ENCODE data around the gene KCNQ1. TPM values are rescaled to one million over a fixed set of nuclear protein-coding genes. Genes with fewer than 3 reads are reported as not detected.

Gene KCNQ1
- total and polyA plus RNA-seq, 9 of the 15 experiments (the other 6 are each of a cell fraction or from before 2014, with no cell fraction given), result 0.44 TPM; not detected in 8

DNA sequence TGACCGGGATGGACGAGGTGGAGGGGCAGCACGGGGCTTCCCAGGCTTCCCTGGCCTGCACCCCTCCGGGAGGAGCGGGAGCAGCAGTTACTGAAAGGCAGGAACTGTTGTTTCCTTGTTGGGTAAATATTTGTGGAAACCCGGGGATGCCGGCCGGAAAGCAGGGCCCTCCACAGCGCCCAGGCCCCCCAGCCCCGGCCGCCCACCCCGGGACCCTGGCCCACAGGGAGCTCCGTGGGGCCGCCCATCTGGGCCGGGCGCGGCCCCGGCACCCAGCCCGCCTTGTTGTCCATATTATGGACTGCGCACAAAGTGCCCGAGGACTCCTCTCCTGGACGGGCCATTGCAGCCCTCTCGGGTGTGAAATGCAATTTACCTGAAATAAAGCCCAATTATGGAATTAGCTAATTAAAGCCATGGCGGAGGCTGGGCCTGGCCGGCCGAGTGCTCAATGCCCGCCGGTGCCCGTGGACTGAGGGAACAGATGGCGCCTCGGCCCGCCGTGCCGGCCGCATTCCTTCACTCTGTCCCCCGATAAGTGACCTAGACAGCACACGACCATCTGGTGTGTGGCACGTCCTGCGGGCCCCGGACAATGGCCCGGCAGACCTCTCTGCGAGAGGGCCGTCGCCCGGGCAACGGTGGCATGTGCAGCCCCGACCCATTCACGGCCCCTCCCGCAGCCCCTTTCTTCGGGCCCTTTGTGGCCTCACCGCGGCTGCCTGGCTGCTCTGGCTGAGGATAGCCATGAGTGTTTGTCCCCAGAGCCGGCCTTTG lies 405.4 kb downstream of the KCNQ1 start:
- Histone ChIP-seq H3K27me3 (ENCODE audit: control insufficient read depth in 2 of 2, insufficient read depth in 2 of 2, low read length in 2 of 2) (peaks cover 0 to 9% of the 10 kb centered on the region in 2 experiments; a peak in 2 of 5 replicates), H3K9ac (ENCODE audit: insufficient read depth in 1 of 2, low read depth in 2 of 2, low read length in 2 of 2) (no peak overlapping the region), H3K36me3 (ENCODE audit: control insufficient read depth, insufficient read depth, low read length) (no peaks in the 10 kb centered on the region), H4K20me1 (replicated peaks; ENCODE audit: control insufficient read depth, insufficient read depth, low read length) (no peaks in the 10 kb centered on the region), H3K9me3 (replicated peaks; ENCODE audit: control insufficient read depth, insufficient read depth, low read depth, low read length) (no peaks in the 10 kb centered on the region), H3K9me1 (ENCODE audit: control insufficient read depth, insufficient read depth, low read length) (peaks cover 5% of the 10 kb centered on the region), H3K4me2 (ENCODE audit: insufficient read depth, low read length) (no peak overlapping the region), H3K79me2 (ENCODE audit: control insufficient read depth, insufficient read depth, low read length) (no peaks in the 10 kb centered on the region), H3K4me3 (no peak overlapping the region), H2AFZ (ENCODE audit: low read depth, low read length) (no peak overlapping the region), H3K27ac (ENCODE audit: extremely low read depth, low read depth, low read length) (no peak overlapping the region), H3K4me1 (replicated peaks in 1 of 2; ENCODE audit: control insufficient read depth in 2 of 2, insufficient read depth in 2 of 2, low read length in 2 of 2) (peaks cover 15 to 67% of the 10 kb centered on the region in 2 experiments)
- in situ Hi-C loops (cut with MboI), result no loop called here
- ChIA-PET CTCF (ENCODE audit: low intra/inter-chr PET ratio) (interaction anchor here (0.6 kb wide), 1 partner anchor 497 kb away, joined by 3 read pairs; no protein-coding TSS in a partner anchor), POLR2A (no interaction called here)
- FAIRE-seq (no peak), ATAC-seq (no peak), DNase-seq (ENCODE audit: extremely low read depth in 1 of 4, low spot score in 3 of 4) (no peak)
- intact Hi-C loops (cut with micrococcal nuclease), result no loop called here
- no peak for TF ChIP-seq AFF4 (CRISPR knock-in tag; IDR thresholded peaks at IDR 0.05)
- TF ChIP-seq, protein P1, sequence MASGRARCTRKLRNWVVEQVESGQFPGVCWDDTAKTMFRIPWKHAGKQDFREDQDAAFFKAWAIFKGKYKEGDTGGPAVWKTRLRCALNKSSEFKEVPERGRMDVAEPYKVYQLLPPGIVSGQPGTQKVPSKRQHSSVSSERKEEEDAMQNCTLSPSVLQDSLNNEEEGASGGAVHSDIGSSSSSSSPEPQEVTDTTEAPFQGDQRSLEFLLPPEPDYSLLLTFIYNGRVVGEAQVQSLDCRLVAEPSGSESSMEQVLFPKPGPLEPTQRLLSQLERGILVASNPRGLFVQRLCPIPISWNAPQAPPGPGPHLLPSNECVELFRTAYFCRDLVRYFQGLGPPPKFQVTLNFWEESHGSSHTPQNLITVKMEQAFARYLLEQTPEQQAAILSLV (tag; IDR thresholded peaks at IDR 0.05), result no peak
- BruUV-seq (replicated peaks), result no TSS peak
- 41% methylated on average over 24 of the region's 53 CpGs for WGBS (ENCODE audit: insufficient coverage, low coverage, missing lambda C conversion rate)
